ENCODE results near the gene TFR2.

Gene TFR2

DNA sequence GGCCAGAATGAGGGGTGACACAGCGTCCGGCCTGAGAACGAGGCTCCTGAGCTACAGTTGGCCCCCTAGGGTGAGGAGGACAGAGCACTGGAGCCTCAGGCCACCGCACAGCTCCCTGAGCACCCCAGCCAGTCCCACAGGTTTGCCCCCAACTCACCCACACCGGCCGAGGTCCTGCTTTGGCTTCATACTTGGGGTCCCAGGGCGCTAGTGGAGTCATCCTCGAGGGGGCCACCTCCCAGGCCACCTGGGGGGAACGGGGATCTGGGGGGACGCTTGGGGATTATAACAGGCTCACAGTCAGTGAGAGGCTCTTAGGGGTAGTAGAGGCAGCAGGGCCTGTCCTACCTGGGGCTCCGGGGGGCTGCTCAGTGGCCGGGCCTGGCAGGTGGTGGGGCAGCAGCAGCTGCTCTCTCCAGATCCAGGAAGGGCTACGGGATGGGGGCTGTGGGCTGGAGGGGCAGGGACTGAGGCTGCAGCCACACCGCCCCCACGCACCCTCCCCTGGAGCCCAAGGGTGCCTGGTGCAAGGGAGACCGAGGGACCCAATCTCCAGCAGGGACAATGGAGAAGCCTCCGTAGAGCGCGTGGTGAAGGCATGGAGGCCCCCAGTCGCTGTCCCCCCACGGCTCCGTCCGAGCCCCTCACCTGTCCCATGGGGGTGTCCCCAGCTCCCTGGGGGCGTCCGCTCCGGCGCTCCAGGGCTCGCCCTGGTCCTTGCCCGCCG is 68.2 kb downstream of the TFR2 start:
- no peak for DNase-seq (ENCODE audit: low read depth in 2 of 2)

DNA sequence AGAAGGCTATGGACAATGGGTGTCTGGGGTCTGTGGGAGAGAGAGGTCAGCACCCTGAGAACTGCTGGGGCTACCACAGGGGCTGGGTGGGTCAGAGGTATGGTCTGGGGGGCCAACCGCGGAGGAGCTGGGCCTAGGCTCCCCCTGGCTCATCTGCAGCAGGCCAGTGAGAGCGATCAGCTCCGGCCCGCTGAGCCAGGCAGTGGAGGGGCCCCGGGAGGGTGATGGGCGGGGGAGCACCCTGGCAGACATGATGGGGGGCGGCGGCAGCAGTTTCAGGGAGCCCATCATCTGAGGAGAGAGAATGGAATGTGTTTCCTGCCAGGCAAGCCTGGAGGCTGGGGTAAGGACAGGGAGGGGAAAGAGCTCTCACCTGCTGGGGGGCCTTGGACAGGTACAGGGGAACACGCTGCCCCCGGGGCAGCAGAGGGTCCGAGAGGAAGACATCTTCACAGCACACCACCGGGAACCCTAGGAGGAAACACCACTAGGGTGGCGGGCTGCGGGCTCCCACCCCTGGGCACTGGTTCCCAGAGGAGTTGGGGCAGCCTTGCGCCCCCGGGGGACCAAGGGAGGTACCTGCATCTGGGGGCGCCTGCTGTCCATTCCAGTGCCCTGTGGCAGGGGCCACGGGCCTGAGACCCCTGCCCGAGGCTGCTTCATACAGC is 68.9 kb downstream of the TFR2 start:
- no peak for DNase-seq (ENCODE audit: low read depth in 2 of 2)

- DNase-seq (ENCODE audit: low read depth in 2 of 2) = no peak
Measured at GRCh38 chr7:100571829-100572116, 69.6 kb downstream of the TFR2 start.

- no peak for DNase-seq (ENCODE audit: low read depth in 2 of 2)
Measured at GRCh38 chr7:100570954-100571828, 70.2 kb downstream of the TFR2 start.

Data from stimulated activated CD8-positive, alpha-beta memory T cell treated with anti-CD3 and anti-CD28 coated beads, Interleukin-15, amount 100 ng/mL, for 48 hours (primary cell).